ENCODE results near the gene PCDHGA1. TPM values are rescaled to one million over a fixed set of nuclear protein-coding genes. Genes with fewer than 3 reads are reported as not detected.
A peak's percentile ranks its signal among the peaks of the same experiment; 100 is the strongest.
"Not testable (repeated sequence)": the region's sequence is repeated elsewhere in the genome, so short reads cannot be mapped to it uniquely, and the experiment has no call there.

The PCDHGA1 gene
- total RNA-seq, 2 donors from 2014 or later: 0.33 to 0.78 TPM

DNA sequence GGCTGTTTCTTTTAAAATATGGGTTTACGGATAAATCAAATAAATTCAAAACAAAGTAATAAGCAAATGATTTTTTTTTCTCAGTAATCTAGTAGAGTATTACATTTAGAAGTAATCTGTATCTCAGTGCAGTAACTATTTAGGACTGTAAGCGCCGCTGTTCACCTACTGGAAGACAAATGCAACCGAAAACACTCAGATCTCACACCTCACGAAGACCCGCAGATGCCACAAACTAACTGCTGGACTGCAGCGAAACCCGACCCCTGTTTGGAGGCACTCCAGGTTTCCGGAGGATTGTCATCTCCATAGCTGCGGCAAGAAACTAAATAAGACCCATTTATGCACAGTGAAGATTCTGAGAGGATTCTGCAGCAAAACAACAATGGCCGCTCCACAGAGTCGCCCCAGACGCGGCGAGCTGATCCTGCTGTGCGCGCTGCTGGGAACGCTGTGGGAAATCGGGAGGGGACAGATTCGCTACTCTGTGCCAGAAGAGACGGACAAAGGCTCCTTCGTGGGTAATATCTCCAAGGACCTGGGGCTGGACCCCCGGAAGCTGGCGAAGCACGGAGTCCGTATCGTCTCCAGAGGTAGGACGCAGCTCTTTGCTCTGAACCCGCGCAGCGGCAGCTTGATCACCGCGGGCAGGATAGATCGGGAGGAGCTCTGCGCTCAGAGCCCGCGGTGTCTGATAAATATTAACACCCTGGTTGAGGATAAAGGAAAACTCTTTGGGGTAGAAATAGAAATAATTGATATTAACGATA is 62.3 kb downstream of the PCDHGA1 start, which contains the start of gene PCDHGA8:
Gene PCDHGA8 (plus strand): TSS at position 205 of the 770 bp plus-strand sequence. CDS start 181 bp downstream, at position 386.
- Histone ChIP-seq H3K27ac (no peak within 1 kb of the TSS), H3K4me3 (no peak within 1 kb of the TSS), H3K4me1 (no peaks in the 10 kb centered on the region), H3K36me3 (replicated peaks in 1 of 2; ENCODE audit: insufficient read depth in 1 of 2, low read depth in 2 of 2) (no peaks in the 10 kb centered on the region), H3K9me3 (peaks cover 0 to 67% (median 21%) of the 10 kb centered on the region in 3 donors), H3K27me3 (no peaks in the 10 kb centered on the region)
- intact Hi-C loops (cut with DNase I): no loop called here
- no peak for ATAC-seq
- no peak for DNase-seq
- 20 to 32% methylated on average over 37 to 38 of the region's 38 CpGs for WGBS, 2 donors
- TF ChIP-seq, protein P1, sequence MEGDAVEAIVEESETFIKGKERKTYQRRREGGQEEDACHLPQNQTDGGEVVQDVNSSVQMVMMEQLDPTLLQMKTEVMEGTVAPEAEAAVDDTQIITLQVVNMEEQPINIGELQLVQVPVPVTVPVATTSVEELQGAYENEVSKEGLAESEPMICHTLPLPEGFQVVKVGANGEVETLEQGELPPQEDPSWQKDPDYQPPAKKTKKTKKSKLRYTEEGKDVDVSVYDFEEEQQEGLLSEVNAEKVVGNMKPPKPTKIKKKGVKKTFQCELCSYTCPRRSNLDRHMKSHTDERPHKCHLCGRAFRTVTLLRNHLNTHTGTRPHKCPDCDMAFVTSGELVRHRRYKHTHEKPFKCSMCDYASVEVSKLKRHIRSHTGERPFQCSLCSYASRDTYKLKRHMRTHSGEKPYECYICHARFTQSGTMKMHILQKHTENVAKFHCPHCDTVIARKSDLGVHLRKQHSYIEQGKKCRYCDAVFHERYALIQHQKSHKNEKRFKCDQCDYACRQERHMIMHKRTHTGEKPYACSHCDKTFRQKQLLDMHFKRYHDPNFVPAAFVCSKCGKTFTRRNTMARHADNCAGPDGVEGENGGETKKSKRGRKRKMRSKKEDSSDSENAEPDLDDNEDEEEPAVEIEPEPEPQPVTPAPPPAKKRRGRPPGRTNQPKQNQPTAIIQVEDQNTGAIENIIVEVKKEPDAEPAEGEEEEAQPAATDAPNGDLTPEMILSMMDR (IDR thresholded peaks at IDR 0.05): peak in 1 of 7 experiments; percentile 8
- no peak for TF ChIP-seq POLR2A (IDR thresholded peaks at IDR 0.05)

DNA sequence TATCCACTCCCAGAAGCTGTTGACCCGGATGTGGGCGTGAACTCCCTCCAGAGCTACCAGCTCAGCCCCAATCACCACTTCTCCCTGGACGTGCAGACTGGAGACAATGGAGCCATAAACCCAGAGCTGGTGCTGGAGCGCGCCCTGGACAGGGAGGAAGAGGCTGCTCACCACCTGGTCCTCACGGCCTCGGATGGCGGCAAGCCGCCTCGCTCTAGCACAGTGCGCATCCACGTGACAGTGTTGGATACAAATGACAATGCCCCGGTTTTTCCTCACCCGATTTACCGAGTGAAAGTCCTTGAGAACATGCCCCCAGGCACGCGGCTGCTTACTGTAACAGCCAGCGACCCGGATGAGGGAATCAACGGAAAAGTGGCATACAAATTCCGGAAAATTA is 63.0 kb downstream of the PCDHGA1 start:
- Histone ChIP-seq H3K27ac (no peak overlapping the region), H3K4me1 (no peaks in the 10 kb centered on the region), H3K27me3 (no peaks in the 10 kb centered on the region), H3K9me3 (peaks cover 0 to 66% (median 21%) of the 10 kb centered on the region in 3 donors), H3K4me3 (no peak overlapping the region), H3K36me3 (replicated peaks in 1 of 2; ENCODE audit: insufficient read depth in 1 of 2, low read depth in 2 of 2) (no peaks in the 10 kb centered on the region)
- intact Hi-C loops (cut with DNase I): no loop called here
- ATAC-seq: no peak
- 22 to 42% methylated on average over 21 of the region's 21 CpGs for WGBS, 2 donors
- TF ChIP-seq, protein P1 (IDR thresholded peaks at IDR 0.05): no peak
- TF ChIP-seq POLR2A (IDR thresholded peaks at IDR 0.05): no peak
- no peak for DNase-seq

DNA sequence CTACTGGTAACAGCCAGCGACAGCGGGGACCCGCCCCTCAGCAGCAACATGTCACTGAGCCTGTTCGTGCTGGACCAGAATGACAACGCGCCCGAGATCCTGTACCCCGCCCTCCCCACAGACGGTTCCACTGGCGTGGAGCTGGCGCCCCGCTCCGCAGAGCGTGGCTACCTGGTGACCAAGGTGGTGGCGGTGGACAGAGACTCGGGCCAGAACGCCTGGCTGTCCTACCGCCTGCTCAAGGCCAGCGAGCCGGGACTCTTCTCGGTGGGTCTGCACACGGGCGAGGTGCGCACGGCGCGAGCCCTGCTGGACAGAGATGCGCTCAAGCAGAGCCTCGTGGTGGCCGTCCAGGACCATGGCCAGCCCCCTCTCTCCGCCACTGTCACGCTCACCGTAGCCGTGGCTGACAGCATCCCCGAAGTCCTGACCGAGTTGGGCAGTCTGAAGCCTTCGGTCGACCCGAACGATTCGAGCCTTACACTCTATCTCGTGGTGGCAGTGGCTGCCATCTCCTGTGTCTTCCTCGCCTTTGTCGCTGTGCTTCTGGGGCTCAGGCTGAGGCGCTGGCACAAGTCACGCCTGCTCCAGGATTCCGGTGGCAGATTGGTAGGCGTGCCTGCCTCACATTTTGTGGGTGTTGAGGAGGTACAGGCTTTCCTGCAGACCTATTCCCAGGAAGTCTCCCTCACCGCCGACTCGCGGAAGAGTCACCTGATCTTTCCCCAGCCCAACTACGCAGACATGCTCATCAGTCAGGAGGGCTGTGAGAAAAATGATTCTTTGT is 64.3 kb downstream of the PCDHGA1 start:
- ATAC-seq, DNase-seq: not testable (repeated sequence)
- H3K9me3 ChIP-seq: peaks cover 0 to 63% (median 17%) of the 10 kb centered on the region in 3 donors

DNA sequence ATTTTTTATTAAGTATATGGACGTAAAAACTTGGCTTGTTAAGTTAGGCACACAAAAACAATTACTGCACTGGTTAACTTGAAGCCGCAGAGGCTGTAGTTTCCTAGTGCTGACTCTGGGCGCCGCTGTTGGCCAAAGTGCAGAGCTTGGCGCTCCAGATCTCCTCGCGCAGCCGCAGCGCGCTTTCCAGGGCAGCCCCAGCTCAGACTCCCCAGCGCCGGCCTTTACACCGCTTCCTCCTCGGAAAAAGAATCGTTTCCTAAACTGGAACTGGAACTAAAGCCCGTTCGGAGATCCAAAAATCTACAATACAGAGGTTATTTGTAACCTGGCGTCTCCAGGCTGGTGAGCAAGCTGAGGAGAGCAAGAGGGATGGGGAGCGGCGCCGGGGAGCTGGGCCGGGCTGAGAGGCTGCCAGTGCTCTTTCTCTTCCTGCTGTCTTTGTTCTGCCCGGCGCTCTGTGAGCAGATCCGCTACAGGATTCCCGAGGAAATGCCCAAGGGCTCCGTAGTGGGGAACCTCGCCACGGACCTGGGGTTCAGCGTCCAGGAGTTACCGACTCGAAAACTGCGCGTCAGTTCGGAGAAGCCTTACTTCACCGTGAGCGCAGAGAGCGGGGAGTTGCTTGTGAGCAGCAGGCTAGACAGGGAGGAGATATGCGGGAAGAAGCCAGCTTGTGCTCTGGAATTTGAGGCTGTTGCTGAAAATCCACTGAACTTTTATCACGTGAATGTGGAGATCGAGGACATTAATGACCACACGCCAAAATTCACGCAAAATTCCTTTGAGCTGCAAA is 67.6 kb downstream of the PCDHGA1 start, which contains the start of gene PCDHGB5:
Gene PCDHGB5 (plus strand): TSS at position 192 of the 796 bp plus-strand sequence. CDS start 181 bp downstream, at position 373.
- peak within 1 kb of the TSS in 1 of 4 donors; percentile 21 for H3K27ac ChIP-seq
- H3K9me3 ChIP-seq: peaks cover 0 to 63% (median 14%) of the 10 kb centered on the region in 3 donors
- H3K4me3 ChIP-seq; intact Hi-C loops (cut with DNase I); H3K36me3 ChIP-seq (replicated peaks in 1 of 2; ENCODE audit: insufficient read depth in 1 of 2, low read depth in 2 of 2); H3K27me3 ChIP-seq; H3K4me1 ChIP-seq: not testable (repeated sequence)
- 3 to 4% methylated on average over 19 to 26 of the region's 43 CpGs for WGBS, 2 donors
- ATAC-seq: peak; percentile 85
- peak; percentile 40 to 63 (median 54) for DNase-seq
- TF ChIP-seq, protein P1 (IDR thresholded peaks at IDR 0.05): peak; percentile 18 to 60 (median 52)
- peak in 1 of 3 donors; percentile 9 for TF ChIP-seq POLR2A (IDR thresholded peaks at IDR 0.05)

More for the DNA sequence above, 64.3 kb downstream of the PCDHGA1 start:
- H3K27me3 ChIP-seq; H3K4me3 ChIP-seq; H3K4me1 ChIP-seq; H3K36me3 ChIP-seq (replicated peaks in 1 of 2; ENCODE audit: insufficient read depth in 1 of 2, low read depth in 2 of 2); H3K27ac ChIP-seq; intact Hi-C loops (cut with DNase I): not testable (repeated sequence)
- WGBS, 2 donors: 29 to 35% methylated on average over 7 to 40 of the region's 53 CpGs

All from body of pancreas (tissue), 4 donors.